Transverse colon (tissue), 4 donors: ENCODE measurements around the gene INPP4B.

Source experiments
- EP300 ChIP-seq: sonication (generic); formaldehyde crosslinking; IDR thresholded peaks from one replicate; pipeline ENCODE4 v1.6.1; 2017; ENCODE audit warnings: antibody characterized with exemption, low read depth
- POLR2AphosphoS5 ChIP-seq, 3 donors: sonication (generic); formaldehyde crosslinking; IDR thresholded peaks; one replicate each; pipeline ENCODE4 v1.6.1; 2016; ENCODE audit warnings: antibody characterized with exemption in 3 of 3
- TF ChIP-seq, protein P1 (sequence below), 5 experiments: fragments of 200-600 bp in 3 of 5; fragments of 450-650 bp in 2 of 5; sonication (generic) in 3 of 5; IDR thresholded peaks; 1 replicate in 2 of 5; 2 replicates in 3 of 5; pipeline ENCODE4 v1.5.1; 2016 to 2017; ENCODE audit warnings: antibody characterized with exemption in 5 of 5, inconsistent platforms in 3 of 5, mild to moderate bottlenecking in 2 of 5, moderate library complexity in 1 of 5

DNA sequence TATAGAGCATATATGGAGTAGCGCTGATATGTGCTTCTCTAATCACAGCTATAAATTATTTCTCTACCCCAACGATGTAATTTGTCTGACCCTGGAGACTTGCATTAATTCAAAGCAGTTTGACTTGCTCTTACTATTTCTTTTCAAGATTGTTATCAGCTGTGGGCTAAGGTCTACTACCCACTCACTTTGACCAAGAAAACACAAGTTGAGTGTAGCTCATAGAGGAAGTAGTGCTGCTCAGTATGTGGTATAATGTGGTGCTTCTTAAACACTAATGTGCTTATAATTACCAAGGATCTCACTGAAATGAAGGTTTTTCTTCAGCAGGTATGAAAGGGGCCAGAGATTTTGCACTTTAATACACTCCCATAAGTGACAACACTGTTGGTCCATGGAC lies 70.1 kb downstream of the INPP4B start:
- TF ChIP-seq POLR2AphosphoS5 (IDR thresholded peaks at IDR 0.05) (no peak), EP300 (no peak)
- TF ChIP-seq, protein P1, sequence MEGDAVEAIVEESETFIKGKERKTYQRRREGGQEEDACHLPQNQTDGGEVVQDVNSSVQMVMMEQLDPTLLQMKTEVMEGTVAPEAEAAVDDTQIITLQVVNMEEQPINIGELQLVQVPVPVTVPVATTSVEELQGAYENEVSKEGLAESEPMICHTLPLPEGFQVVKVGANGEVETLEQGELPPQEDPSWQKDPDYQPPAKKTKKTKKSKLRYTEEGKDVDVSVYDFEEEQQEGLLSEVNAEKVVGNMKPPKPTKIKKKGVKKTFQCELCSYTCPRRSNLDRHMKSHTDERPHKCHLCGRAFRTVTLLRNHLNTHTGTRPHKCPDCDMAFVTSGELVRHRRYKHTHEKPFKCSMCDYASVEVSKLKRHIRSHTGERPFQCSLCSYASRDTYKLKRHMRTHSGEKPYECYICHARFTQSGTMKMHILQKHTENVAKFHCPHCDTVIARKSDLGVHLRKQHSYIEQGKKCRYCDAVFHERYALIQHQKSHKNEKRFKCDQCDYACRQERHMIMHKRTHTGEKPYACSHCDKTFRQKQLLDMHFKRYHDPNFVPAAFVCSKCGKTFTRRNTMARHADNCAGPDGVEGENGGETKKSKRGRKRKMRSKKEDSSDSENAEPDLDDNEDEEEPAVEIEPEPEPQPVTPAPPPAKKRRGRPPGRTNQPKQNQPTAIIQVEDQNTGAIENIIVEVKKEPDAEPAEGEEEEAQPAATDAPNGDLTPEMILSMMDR (IDR thresholded peaks at IDR 0.05), result no peak
